SK-N-MC (cell line): ENCODE measurements around the gene SNX14.

ENCODE experiments used
- EZH2 ChIP-seq: fragments of 200-600 bp; sonication (generic); IDR thresholded peaks from one replicate; pipeline ENCODE4 v1.6.1; 2017; ENCODE audit warnings: antibody characterized with exemption
- FOXP2 ChIP-seq: optimal IDR thresholded peaks from 2 replicates; pipeline ENCODE3; 2011; ENCODE audit warnings: mild to moderate bottlenecking, moderate library complexity; ENCODE audit not compliant: insufficient read depth; ENCODE audit errors: extremely low read length, control extremely low read depth
- POLR2AphosphoS5 ChIP-seq: IDR thresholded peaks from 2 replicates; pipeline ENCODE4 v1.6.1; 2012; ENCODE audit warnings: mild to moderate bottlenecking, low read depth, low read length, borderline replicate concordance

GRCh38 chr6:85576476-85576875, 17.2 kb downstream of the SNX14 start:
- TF ChIP-seq EZH2: no peak
- no peak for TF ChIP-seq FOXP2
- TF ChIP-seq POLR2AphosphoS5: no peak
